Loucy (cell line): ENCODE measurements around the gene ZFHX2.

Source experiments
- EZH2phosphoT487 ChIP-seq: fragments of 200-600 bp; IDR thresholded peaks from 2 replicates; pipeline ENCODE4 v1.6.1; 2018; ENCODE audit warnings: antibody characterized with exemption, mild to moderate bottlenecking, moderate library complexity, borderline replicate concordance
- TF ChIP-seq, protein P1 (sequence below): fragments of 200-600 bp; sonication (generic); conservative IDR thresholded peaks from 2 replicates; pipeline ENCODE4 v1.5.1; 2014; ENCODE audit warnings: mild to moderate bottlenecking, antibody characterized with exemption, low read length

DNA sequence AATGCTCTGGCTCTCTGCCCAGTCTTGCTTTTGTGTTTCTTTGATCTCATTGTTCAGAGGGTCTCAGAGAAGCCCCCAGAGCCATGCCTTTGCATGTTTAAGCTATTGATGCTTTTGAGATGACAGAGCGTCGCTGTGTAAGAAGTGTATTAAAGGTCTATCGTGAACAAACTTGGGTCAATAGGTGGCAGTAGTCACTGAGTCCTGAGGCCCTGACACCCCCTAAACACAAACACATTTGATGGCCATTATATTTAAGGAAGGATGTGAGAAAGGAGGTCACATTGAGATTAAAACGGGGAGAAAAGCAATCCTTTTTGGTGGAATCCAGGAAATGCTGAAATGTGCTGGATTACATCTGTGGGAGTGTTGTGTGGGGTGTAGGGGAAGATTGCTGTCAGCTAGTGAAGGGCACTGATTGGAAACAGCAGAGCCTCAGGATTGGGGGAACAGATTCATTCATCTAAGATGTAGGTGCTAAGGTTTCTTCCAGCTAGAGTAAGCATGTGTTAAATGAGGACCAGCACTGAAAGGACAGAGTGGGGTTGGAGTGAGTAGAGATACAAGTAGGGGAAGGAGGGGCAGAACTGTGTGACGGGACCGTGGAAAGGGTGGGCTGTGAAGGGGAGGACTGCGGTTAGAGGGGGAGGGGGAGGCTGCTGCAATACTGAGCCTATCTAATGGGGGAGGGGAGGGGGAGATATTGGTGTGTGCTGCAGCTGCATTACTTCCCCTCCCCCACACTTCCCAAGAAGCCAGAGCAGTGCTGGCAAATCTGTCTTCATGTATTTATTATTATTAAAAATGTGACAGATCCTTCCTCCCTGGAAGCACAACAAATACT is 69.4 kb downstream of the ZFHX2 start:
- TF ChIP-seq, protein P1, sequence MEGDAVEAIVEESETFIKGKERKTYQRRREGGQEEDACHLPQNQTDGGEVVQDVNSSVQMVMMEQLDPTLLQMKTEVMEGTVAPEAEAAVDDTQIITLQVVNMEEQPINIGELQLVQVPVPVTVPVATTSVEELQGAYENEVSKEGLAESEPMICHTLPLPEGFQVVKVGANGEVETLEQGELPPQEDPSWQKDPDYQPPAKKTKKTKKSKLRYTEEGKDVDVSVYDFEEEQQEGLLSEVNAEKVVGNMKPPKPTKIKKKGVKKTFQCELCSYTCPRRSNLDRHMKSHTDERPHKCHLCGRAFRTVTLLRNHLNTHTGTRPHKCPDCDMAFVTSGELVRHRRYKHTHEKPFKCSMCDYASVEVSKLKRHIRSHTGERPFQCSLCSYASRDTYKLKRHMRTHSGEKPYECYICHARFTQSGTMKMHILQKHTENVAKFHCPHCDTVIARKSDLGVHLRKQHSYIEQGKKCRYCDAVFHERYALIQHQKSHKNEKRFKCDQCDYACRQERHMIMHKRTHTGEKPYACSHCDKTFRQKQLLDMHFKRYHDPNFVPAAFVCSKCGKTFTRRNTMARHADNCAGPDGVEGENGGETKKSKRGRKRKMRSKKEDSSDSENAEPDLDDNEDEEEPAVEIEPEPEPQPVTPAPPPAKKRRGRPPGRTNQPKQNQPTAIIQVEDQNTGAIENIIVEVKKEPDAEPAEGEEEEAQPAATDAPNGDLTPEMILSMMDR: peak; percentile 25; the same call in 1 of the 2 replicates
- no peak for TF ChIP-seq EZH2phosphoT487
